PC-3 (cell line): ENCODE results near the gene CYP46A1.

Experiments
- EZH2 ChIP-seq: fragments of 300-600 bp; sonication (generic); IDR thresholded peaks from one replicate; pipeline ENCODE4 v1.6.1; 2017; ENCODE audit warnings: antibody characterized with exemption, mild to moderate bottlenecking, low read length; ENCODE audit not compliant: unreplicated experiment
- EZH2phosphoT487 ChIP-seq: fragments of 300-600 bp; sonication (generic); IDR thresholded peaks from 2 replicates; pipeline ENCODE4 v1.6.1; 2018; ENCODE audit warnings: mild to moderate bottlenecking, antibody characterized with exemption, low read length, borderline replicate concordance
- TF ChIP-seq, protein P1 (sequence below): fragments of 300-600 bp; sonication (generic); conservative IDR thresholded peaks from 2 replicates; pipeline ENCODE4 v1.5.1; 2017; ENCODE audit warnings: antibody characterized with exemption, low read depth, mild to moderate bottlenecking, low read length

DNA sequence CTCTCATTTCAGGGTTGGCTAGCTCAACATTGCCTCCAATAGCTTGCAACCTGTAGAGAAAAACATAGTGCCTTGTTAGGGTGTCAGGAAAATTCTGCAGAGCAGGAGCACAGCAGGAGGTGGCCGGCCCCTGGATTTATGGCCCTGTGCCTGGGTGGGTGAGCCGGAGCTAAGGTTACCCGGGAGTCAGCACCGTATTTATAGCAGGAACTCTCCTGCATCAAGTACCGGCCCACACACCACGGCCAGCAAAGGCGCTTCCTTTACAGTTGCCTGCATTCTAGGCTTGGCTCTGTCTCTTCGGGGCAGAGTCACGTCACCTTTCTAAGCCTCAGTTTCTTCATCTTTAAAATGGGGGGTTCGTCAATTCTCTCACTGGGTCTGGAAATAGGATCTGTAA lies 56.3 kb downstream of the CYP46A1 start:
- TF ChIP-seq, protein P1, sequence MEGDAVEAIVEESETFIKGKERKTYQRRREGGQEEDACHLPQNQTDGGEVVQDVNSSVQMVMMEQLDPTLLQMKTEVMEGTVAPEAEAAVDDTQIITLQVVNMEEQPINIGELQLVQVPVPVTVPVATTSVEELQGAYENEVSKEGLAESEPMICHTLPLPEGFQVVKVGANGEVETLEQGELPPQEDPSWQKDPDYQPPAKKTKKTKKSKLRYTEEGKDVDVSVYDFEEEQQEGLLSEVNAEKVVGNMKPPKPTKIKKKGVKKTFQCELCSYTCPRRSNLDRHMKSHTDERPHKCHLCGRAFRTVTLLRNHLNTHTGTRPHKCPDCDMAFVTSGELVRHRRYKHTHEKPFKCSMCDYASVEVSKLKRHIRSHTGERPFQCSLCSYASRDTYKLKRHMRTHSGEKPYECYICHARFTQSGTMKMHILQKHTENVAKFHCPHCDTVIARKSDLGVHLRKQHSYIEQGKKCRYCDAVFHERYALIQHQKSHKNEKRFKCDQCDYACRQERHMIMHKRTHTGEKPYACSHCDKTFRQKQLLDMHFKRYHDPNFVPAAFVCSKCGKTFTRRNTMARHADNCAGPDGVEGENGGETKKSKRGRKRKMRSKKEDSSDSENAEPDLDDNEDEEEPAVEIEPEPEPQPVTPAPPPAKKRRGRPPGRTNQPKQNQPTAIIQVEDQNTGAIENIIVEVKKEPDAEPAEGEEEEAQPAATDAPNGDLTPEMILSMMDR = no peak
- TF ChIP-seq EZH2 (no peak), EZH2phosphoT487 (no peak)
